Endothelial cell of umbilical vein (primary cell): Measurements from ENCODE around the gene LRCH3. TPM values are rescaled to one million over a fixed set of nuclear protein-coding genes. Genes with fewer than 3 reads are reported as not detected.

ENCODE experiments used
- BruUV-seq: library from RNA; stranded (reverse); fragments of 400-500 nt; replicated peaks from 2 replicates; lab custom pipeline; 2021; lab: Mats Ljungman, UMichigan
- CTCF ChIA-PET: fragments of 300-600, 350-600 bp; sonication (Branson Sonifier 250); formaldehyde crosslinking; loops from one replicate; lab custom pipeline; 2021; ENCODE audit warnings: antibody characterized with exemption, inconsistent platforms; lab: Charles Lee
- POLR2A ChIA-PET: fragments of 300-600, 350-600 bp; sonication (Branson Sonifier 250); formaldehyde crosslinking; loops from one replicate; lab custom pipeline; 2021; ENCODE audit warnings: antibody characterized with exemption, inconsistent platforms; lab: Charles Lee
- DNase-seq: peaks from one replicate; pipeline ENCODE4 v3.0.0-alpha.2; 2011; ENCODE audit warnings: low read depth, low spot score
- FAIRE-seq: peaks from 2 replicates; lab custom pipeline; 2011; peaks lifted over from hg19 to GRCh38; lab: Jason Lieb, UNC
- H2AFZ ChIP-seq: 2 replicates; pipeline ENCODE4 v1.6.0; 2012; ENCODE audit warnings: low read depth, low read length, control low read depth, inconsistent platforms
- H3K27ac ChIP-seq: 2 replicates; pipeline ENCODE4 v1.5.1; 2011; ENCODE audit warnings: low read depth, mild to moderate bottlenecking, control low read depth, low read length, moderate library complexity; ENCODE audit not compliant: insufficient read depth
- H3K27me3 ChIP-seq, 2 experiments: 2 replicates each; pipeline versions ENCODE4 v1.6.0 to v1.6.1; 2011; ENCODE audit warnings: low read length in 2 of 2, mixed read lengths in 1 of 2; ENCODE audit not compliant: control insufficient read depth in 2 of 2, insufficient read depth in 2 of 2
- H3K36me3 ChIP-seq, 2 experiments: 2 replicates in 1 of 2; 3 replicates in 1 of 2; pipeline ENCODE4 v1.5.1; 2011; ENCODE audit warnings: low read length in 2 of 2, mild to moderate bottlenecking in 1 of 2, moderate library complexity in 1 of 2; ENCODE audit not compliant: control insufficient read depth in 2 of 2, insufficient read depth in 2 of 2; ENCODE audit errors: extremely low read depth in 1 of 2
- H3K4me1 ChIP-seq: 3 replicates; pipeline ENCODE4 v1.5.1; 2011; ENCODE audit warnings: mild to moderate bottlenecking, low read length; ENCODE audit not compliant: control insufficient read depth, insufficient read depth; ENCODE audit errors: extremely low read depth
- H3K4me2 ChIP-seq: 2 replicates; pipeline ENCODE4 v1.6.1; 2011; ENCODE audit warnings: low read length, control low read depth, mixed read lengths; ENCODE audit not compliant: insufficient read depth
- H3K4me3 ChIP-seq, 3 experiments: fragments of 200-600 bp in 1 of 3; sonication (generic), shearing (Covaris generic) in 1 of 3; replicated peaks in 1 of 3; 2 replicates each; pipeline ENCODE4 v1.5.1; 2011 to 2016; ENCODE audit warnings: control low read depth in 3 of 3, low read length in 3 of 3, mild to moderate bottlenecking in 2 of 3, inconsistent platforms in 1 of 3, low read depth in 1 of 3, moderate library complexity in 1 of 3; ENCODE audit not compliant: insufficient read depth in 1 of 3
- H3K79me2 ChIP-seq: 2 replicates; pipeline ENCODE4 v1.6.0; 2012; ENCODE audit warnings: low read length, inconsistent platforms; ENCODE audit not compliant: control insufficient read depth, insufficient read depth
- H3K9ac ChIP-seq: replicated peaks from 2 replicates; pipeline ENCODE3; 2011; ENCODE audit warnings: low read length, control low read depth; ENCODE audit not compliant: insufficient read depth; ENCODE audit errors: extremely low read depth
- H3K9me1 ChIP-seq: replicated peaks from 3 replicates; pipeline ENCODE4 v1.6.0; 2011; ENCODE audit warnings: mild to moderate bottlenecking, low read length; ENCODE audit not compliant: control insufficient read depth, insufficient read depth; ENCODE audit errors: extremely low read depth
- H3K9me3 ChIP-seq: replicated peaks from 2 replicates; pipeline ENCODE4 v1.5.1; 2012; ENCODE audit warnings: low read length, inconsistent platforms; ENCODE audit not compliant: control insufficient read depth, insufficient read depth
- H4K20me1 ChIP-seq: replicated peaks from 2 replicates; pipeline ENCODE3; 2011; ENCODE audit warnings: mild to moderate bottlenecking, low read length; ENCODE audit not compliant: control insufficient read depth, insufficient read depth; ENCODE audit errors: extremely low read depth
- CTCF ChIP-seq, 2 donors: IDR thresholded peaks; 1 replicate in 1 of 2; 2 replicates in 1 of 2; pipeline ENCODE4 v1.5.1; 2011; ENCODE audit warnings: low read length in 2 of 2, mild to moderate bottlenecking in 2 of 2, moderate library complexity in 2 of 2, control low read depth in 1 of 2, inconsistent platforms in 1 of 2, low read depth in 1 of 2; ENCODE audit not compliant: insufficient read depth in 1 of 2; ENCODE audit errors: extremely low read depth in 1 of 2
- EZH2 ChIP-seq: IDR thresholded peaks from 2 replicates; pipeline ENCODE4 v1.6.1; 2012; ENCODE audit warnings: borderline replicate concordance, low read depth, mild to moderate bottlenecking, moderate library complexity, low read length, inconsistent platforms; ENCODE audit not compliant: severe bottlenecking
- FOS ChIP-seq: IDR thresholded peaks from 2 replicates; pipeline ENCODE4 v1.6.1; 2011; ENCODE audit warnings: mild to moderate bottlenecking, low read length, moderate library complexity, borderline replicate concordance; ENCODE audit not compliant: insufficient read depth
- GATA2 ChIP-seq: IDR thresholded peaks from 2 replicates; pipeline ENCODE4 v1.7.0; 2011; ENCODE audit warnings: low read depth, mild to moderate bottlenecking, moderate library complexity, mixed read lengths, low read length; ENCODE audit not compliant: insufficient read length, insufficient read depth
- JUN ChIP-seq: IDR thresholded peaks from 2 replicates; pipeline ENCODE4 v1.6.1; 2011; ENCODE audit warnings: borderline replicate concordance, low read depth; ENCODE audit not compliant: insufficient read length, insufficient read depth
- MAX ChIP-seq: IDR thresholded peaks from 2 replicates; pipeline ENCODE4 v1.6.1; 2011; ENCODE audit not compliant: insufficient read depth, insufficient read length
- MYC ChIP-seq: IDR thresholded peaks from one replicate; pipeline ENCODE4 v1.6.1; 2011; ENCODE audit warnings: mild to moderate bottlenecking, low read depth, low read length
- POLR2A ChIP-seq: IDR thresholded peaks from 2 replicates; pipeline ENCODE4 v1.6.1; 2012; ENCODE audit warnings: low read depth, mild to moderate bottlenecking, control low read depth, low read length
- POLR2AphosphoS5 ChIP-seq: IDR thresholded peaks from 2 replicates; pipeline ENCODE4 v1.6.1; 2012; ENCODE audit warnings: low read depth, mild to moderate bottlenecking, control low read depth, low read length, moderate library complexity; ENCODE audit not compliant: insufficient read depth
- dilution Hi-C: fragments of 300-500 bp; cut with MboI; formaldehyde crosslinking; loops from one replicate; pipeline ENCODE4 v1.15.0; 2019; ENCODE audit warnings: low sequenced_read_pairs; ENCODE audit not compliant: extremely low pct_ligation_motif_present
- intact Hi-C: fragments of 100-400 bp; cut with micrococcal nuclease; formaldehyde crosslinking; loops from one replicate; pipeline ENCODE4 v1.10.0; 2022
- polyA plus RNA-seq, 4 experiments: library from polyadenylated mRNA; depleted of rRNA in 3 of 4; stranded (reverse) in 3 of 4; unstranded in 1 of 4; fragments of >200 nt; gene quantifications; 2 replicates each; pipeline versions ENCODE4 v1.2.1 to v1.2.3, GENCODE V29; 2011 to 2012; ENCODE audit warnings: missing spikeins in 1 of 4
- total RNA-seq: library from RNA; stranded (reverse); gene quantifications from 2 replicates; pipeline ENCODE4 v1.2.3, GENCODE V29; 2021

LRCH3 gene
- total and polyA plus RNA-seq, 2 donors (not counting 3 experiments of a cell fraction or from before 2014, with no cell fraction given), result 43.9 to 60.3 TPM

GRCh38 chr3:197798863-197799262 lies 7.8 kb downstream of the LRCH3 start:
- POLR2A ChIA-PET, result interaction anchor here (0.5 kb wide), 1 partner anchor 19 kb away, joined by 3 read pairs; no protein-coding TSS in a partner anchor
- Histone ChIP-seq H3K9ac (no peak overlapping the region), H3K9me1 (no peaks in the 10 kb centered on the region), H3K4me3 (no peak overlapping the region), H3K36me3 (no peaks in the 10 kb centered on the region), H3K27me3 (no peaks in the 10 kb centered on the region), H3K27ac (no peak overlapping the region), H3K4me2 (no peak overlapping the region), H4K20me1 (peaks cover 23% of the 10 kb centered on the region), H2AFZ (no peak overlapping the region), H3K9me3 (no peaks in the 10 kb centered on the region), H3K79me2 (peaks cover 96% of the 10 kb centered on the region), H3K4me1 (peaks cover 3% of the 10 kb centered on the region)
- no peak for TF ChIP-seq FOS
- no peak for TF ChIP-seq POLR2AphosphoS5
- dilution Hi-C loops, result no loop called here
- no peak for DNase-seq
- CTCF ChIA-PET, result no interaction called here
- BruUV-seq, result no TSS peak
- intact Hi-C loops, result no loop called here
- FAIRE-seq, result no peak

GRCh38 chr3:197800379-197800778 lies 9.3 kb downstream of the LRCH3 start:
- Histone ChIP-seq H3K36me3 (no peaks in the 10 kb centered on the region), H3K27me3 (no peaks in the 10 kb centered on the region), H3K4me3 (no peak overlapping the region), H3K9me3 (no peaks in the 10 kb centered on the region), H3K4me2 (no peak overlapping the region), H2AFZ (no peak overlapping the region), H3K4me1 (no peaks in the 10 kb centered on the region), H3K27ac (no peak overlapping the region), H3K9me1 (no peaks in the 10 kb centered on the region), H3K9ac (no peak overlapping the region), H4K20me1 (peaks cover 25% of the 10 kb centered on the region), H3K79me2 (peaks cover 94% of the 10 kb centered on the region)
- no peak for FAIRE-seq
- no TSS peak for BruUV-seq
- dilution Hi-C loops, result no loop called here
- DNase-seq, result no peak
- intact Hi-C loops, result no loop called here
- CTCF ChIA-PET, result interaction anchor here (1.6 kb wide), 1 partner anchor 10 kb away, joined by 5 read pairs; no protein-coding TSS in a partner anchor
- no peak for TF ChIP-seq EZH2
- no peak for TF ChIP-seq POLR2AphosphoS5
- no peak for TF ChIP-seq GATA2
- no peak for TF ChIP-seq POLR2A
- TF ChIP-seq MYC, result no peak
- no peak for TF ChIP-seq JUN
- no peak for TF ChIP-seq FOS
- no peak for TF ChIP-seq CTCF (IDR thresholded peaks at IDR 0.05; ENCODE audit: extremely low read depth in 1 of 2, insufficient read depth in 1 of 2, low read depth in 1 of 2, low read length in 2 of 2)
- no peak for TF ChIP-seq MAX
- POLR2A ChIA-PET, result interaction anchor here (1.2 kb wide), 1 partner anchor 9 kb away, joined by 4 read pairs; the partner anchor contains the start of gene LRCH3
